ENCODE measurements around the gene THEM4.

Gene THEM4

GRCh38 chr1:151833172-151833900, 76.0 kb downstream of the THEM4 start:
- no peak for DNase-seq

GRCh38 chr1:151832318-151832980, 76.9 kb downstream of the THEM4 start:
- DNase-seq, result no peak

DNA sequence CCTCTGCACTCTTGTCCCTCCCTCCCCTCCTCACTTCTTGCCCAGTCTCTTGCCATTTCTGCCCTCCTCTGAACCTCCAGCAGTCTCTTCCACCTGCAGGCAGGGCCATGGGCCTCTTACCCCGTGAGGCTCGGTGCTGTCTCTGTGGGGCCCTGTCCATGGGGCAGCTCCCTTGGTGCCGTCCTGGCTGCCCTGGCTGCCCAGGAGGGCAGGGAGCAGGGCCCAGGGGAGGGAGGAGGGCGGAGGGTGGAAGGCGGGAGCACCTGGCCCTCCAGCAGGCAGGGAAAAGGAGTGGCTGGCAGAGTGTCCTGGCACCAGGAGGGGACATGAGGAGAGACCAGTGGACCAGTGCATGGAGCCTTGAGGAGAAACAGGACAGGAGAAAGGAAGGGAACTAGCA, 77.7 kb downstream of the THEM4 start, which contains the start of gene RORC:
RORC (minus strand) TSS at position 198 of the 400 bp plus-strand sequence; CDS start at position 160, 38 bp downstream.
- no peak for DNase-seq

DNA sequence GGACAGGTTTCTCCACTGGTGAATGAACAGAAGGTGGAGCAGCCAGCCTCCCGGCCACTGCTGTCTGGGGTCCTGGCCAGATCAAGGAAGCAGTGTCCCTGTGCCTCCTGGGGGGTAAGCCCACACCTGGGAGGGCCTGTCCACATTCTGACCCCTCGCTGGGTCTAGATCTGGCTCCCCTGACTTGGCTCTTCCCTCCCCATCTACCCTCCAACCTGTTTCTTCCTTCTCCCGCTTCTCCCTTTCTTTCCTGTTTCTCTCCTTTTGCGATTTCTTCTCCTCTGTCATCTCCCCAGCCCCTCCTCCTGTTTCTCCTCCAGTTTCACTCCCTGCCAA, 78.1 kb downstream of the THEM4 start:
- DNase-seq, result no peak

DNA sequence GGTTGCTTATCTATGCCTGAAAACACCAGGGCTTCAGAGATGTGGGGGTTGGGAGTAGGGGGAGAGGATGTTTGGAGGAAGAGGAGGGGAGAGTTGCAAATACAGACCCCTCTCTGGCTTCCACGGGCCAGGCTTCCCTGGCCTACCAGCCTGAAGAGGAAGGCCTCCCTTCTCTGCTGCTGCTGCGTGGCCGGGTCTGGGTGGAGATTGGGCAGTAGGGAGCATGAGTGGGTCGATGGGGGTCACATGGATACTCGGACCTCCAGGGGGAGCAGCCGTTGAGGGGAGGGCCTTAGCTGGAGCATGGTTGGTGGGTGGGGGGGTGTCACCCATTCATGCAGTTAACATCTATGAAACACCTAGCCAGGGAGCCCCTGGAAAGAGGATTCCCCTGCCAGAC, 79.3 kb downstream of the THEM4 start:
- DNase-seq, result no peak

DNA sequence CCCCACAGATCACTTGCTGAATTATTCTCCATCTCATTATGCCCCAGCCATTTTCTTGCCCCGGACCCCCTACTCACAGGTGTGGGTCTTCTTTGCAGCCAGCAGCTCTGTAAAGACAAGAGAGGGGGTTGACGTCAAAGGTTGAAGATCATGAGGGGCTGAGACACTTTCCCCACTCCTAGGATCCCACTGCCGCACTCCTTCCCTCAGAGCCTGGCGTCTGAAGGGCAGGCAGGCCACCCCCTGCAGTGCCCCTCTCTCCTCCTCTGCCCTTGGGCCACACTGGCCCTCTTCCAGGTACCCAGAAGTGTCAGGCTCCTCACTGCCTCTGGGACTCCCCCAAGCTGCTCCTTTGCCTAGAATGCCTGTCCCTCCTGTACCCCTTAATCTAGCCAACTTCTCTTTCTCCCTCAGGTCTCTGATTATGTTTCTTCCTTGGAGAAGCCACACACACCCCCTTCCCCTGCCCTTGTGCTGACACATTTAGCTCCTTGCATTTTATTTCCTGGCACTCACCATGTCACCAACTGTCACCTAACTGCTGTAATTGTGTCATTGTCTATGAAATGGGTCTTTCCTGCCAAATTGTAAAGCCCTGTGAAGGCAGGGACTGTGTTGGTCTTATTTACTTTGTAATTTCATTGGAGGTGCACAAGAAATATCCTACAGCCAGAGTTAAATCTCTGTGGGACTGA, 79.8 kb downstream of the THEM4 start:
- DNase-seq, result no peak

DNA sequence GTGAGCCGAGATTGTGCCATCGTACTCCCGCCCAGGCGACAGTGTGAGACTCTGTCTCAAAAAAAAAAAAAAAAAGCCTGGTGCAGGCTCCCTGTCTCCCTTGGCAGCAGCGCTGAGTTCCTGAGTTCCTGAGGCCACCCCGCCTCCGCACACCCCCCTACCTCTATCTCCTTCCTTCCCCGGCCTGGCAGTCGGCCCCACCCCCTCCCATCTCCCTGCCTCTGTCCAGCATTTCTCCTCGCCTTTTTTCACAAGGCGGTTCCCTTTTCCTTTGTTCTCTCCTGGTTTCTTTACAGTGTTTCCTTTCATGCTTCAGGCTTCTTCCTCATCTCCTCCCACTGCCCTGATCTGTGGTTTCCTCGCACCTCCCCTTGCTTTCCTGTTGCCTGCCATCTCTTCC, 80.4 kb downstream of the THEM4 start:
- no peak for DNase-seq

- no peak for DNase-seq
Measured at GRCh38 chr1:151827853-151828252, 81.5 kb downstream of the THEM4 start.

- peak; percentile 35 for DNase-seq
Measured at GRCh38 chr1:151825751-151826660, 83.3 kb downstream of the THEM4 start.

GRCh38 chr1:151825204-151825603, 84.1 kb downstream of the THEM4 start:
- no peak for DNase-seq
